ENCODE results near the gene MESP2. TPM values are rescaled to one million over a fixed set of nuclear protein-coding genes. Genes with fewer than 3 reads are reported as not detected.
"Not testable (repeated sequence)": the region's sequence is repeated elsewhere in the genome, so short reads cannot be mapped to it uniquely, and the experiment has no call there.

MESP2 gene
- total RNA-seq, 1 donor from 2014 or later = not detected

DNA sequence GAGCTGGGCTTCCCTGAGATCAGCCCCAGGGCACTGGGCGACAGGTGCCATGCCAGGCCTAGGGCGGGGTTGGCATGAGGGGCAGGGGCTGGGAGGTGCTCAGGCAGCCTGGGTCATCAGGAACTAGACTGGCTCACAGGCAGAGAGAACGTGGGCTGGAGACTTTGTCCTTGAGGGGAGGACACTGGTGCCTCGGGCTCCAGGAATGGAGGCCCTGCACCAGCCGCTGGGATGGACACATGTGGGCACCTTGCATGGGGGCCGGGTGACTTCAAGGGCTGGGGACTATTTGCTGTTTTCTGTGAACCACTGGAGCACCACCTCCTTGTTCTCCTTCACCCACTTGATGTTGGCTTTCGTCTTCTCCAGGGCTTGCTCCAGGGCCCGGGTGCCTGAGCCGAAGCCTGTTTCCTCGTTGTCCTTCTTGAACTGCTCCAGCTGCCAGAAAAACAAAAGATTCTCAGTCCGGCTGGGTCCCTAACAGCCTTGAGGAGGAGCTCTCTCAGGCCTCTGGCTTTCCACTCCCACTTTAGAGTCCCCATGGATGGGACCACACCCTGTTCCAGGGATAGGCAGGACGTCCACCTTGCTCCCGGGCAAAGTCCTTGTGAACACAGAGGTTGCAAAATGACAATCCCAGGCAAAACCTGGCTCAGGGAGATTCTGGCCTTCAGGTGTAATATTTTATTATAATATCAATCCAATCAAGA is 9.1 kb downstream of the MESP2 start:
- no peak for DNase-seq (ENCODE audit: extremely low spot score, unreplicated experiment)
- Mint-ChIP-seq H3K36me3 (no peaks in the 10 kb centered on the region), H3K4me3 (no peak overlapping the region), H3K27me3 (no peaks in the 10 kb centered on the region), H3K9me3 (peaks cover 6% of the 10 kb centered on the region), H3K4me1 (ENCODE audit: unreplicated experiment) (peaks cover 8% of the 10 kb centered on the region), H3K27ac (peak overlapping the region; percentile 18)
- TF ChIP-seq, protein P1, sequence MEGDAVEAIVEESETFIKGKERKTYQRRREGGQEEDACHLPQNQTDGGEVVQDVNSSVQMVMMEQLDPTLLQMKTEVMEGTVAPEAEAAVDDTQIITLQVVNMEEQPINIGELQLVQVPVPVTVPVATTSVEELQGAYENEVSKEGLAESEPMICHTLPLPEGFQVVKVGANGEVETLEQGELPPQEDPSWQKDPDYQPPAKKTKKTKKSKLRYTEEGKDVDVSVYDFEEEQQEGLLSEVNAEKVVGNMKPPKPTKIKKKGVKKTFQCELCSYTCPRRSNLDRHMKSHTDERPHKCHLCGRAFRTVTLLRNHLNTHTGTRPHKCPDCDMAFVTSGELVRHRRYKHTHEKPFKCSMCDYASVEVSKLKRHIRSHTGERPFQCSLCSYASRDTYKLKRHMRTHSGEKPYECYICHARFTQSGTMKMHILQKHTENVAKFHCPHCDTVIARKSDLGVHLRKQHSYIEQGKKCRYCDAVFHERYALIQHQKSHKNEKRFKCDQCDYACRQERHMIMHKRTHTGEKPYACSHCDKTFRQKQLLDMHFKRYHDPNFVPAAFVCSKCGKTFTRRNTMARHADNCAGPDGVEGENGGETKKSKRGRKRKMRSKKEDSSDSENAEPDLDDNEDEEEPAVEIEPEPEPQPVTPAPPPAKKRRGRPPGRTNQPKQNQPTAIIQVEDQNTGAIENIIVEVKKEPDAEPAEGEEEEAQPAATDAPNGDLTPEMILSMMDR (conservative IDR thresholded peaks at IDR 0.05) = no peak

DNA sequence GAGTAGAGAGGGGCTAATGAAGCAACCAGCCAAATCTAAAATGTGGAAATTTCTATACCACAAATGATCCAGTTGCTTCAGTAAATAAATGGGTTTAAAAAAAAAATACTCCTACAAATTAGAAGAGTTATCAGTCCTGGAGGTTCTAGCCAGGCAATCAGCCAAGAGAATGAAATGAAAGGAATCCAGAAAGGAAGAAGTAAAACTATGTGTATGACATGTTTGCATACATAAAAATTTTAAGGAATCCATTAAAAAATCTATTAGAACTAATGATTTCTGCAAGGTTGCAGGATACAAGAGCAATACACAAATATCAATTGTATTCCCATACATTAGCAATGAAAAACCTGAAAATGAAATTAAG is 9.6 kb downstream of the MESP2 start:
- TF ChIP-seq, protein P1 (conservative IDR thresholded peaks at IDR 0.05) = no peak
- Mint-ChIP-seq H3K36me3 (no peaks in the 10 kb centered on the region), H3K27ac (peak overlapping the region; percentile 18), H3K9me3 (peaks cover 6% of the 10 kb centered on the region), H3K4me3 (no peak overlapping the region), H3K27me3 (no peaks in the 10 kb centered on the region), H3K4me1 (ENCODE audit: unreplicated experiment) (peaks cover 8% of the 10 kb centered on the region)
- DNase-seq (ENCODE audit: extremely low spot score, unreplicated experiment) = no peak

DNA sequence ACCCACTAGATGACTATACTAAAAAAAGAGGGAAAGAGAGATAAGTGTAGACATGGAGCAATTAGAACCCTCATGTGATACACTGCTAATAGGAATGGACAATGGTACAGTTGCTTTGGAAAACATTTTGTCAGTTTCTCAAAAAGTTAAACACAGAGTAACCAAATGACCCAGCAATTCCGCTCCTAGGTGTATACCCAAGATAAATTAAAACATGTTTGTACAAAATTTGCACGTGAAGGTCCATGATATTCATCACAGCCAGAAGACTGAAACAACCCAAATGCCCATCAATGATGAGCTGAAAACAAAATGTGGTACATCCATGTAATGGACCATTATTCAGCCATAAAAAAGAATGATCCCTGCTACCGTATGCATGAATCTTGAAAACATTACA is 11.8 kb downstream of the MESP2 start:
- TF ChIP-seq, protein P1 (conservative IDR thresholded peaks at IDR 0.05) = no peak
- no peaks in the 10 kb centered on the region for H3K27me3 Mint-ChIP-seq
- H3K9me3 Mint-ChIP-seq = peaks cover 6% of the 10 kb centered on the region
- no peaks in the 10 kb centered on the region for H3K36me3 Mint-ChIP-seq
- DNase-seq (ENCODE audit: extremely low spot score, unreplicated experiment) = no peak
- no peak overlapping the region for H3K4me3 Mint-ChIP-seq
- no peak overlapping the region for H3K27ac Mint-ChIP-seq
- H3K4me1 Mint-ChIP-seq (ENCODE audit: unreplicated experiment) = peaks cover 7% of the 10 kb centered on the region

DNA sequence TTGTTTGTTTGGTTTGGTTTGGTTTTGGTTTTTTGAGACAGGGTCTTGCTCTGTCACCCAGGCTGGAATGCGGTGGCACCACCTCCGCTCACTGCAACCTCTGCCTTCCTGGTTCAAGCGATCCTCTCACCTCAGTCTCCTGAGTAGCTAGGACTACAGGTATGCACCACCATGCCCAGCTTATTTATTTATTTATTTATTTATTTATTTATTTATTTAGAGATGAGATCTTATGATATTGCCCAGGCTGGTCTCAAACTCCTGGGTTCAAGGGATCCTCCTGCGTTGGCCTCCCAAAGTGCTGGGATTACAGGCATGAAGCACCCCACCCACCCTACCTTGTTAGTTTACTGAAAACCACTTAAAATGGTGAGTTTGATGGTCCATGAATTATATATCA is 12.5 kb downstream of the MESP2 start:
- not testable (repeated sequence) for H3K36me3 Mint-ChIP-seq; H3K27me3 Mint-ChIP-seq; DNase-seq (ENCODE audit: extremely low spot score, unreplicated experiment); H3K4me3 Mint-ChIP-seq; H3K27ac Mint-ChIP-seq; H3K4me1 Mint-ChIP-seq (ENCODE audit: unreplicated experiment); H3K9me3 Mint-ChIP-seq

DNA sequence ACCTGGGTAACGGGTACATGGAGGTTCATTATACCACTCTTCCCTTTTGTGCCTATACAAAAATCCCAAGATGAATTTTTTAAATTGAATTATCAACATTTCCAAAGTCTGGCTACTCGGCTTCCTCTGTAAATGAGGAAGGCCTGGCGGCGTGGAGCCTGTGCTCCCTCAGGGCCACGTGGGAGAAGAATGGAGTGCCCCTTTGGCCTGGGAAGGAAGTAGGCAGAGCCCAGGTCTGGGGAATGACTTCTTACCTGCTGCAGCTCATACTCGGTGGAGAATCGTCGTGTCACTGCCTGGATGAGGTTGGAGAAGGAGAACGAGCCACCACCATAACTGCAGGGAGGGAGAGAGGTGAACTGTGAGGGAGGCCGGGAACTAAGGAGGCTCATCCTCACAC is 14.1 kb downstream of the MESP2 start:
- Mint-ChIP-seq H3K4me3 (no peak overlapping the region), H3K27me3 (peaks cover 3% of the 10 kb centered on the region), H3K36me3 (no peaks in the 10 kb centered on the region), H3K9me3 (peaks cover 6% of the 10 kb centered on the region), H3K27ac (no peak overlapping the region), H3K4me1 (ENCODE audit: unreplicated experiment) (no peaks in the 10 kb centered on the region)
- TF ChIP-seq, protein P1 (conservative IDR thresholded peaks at IDR 0.05) = no peak
- DNase-seq (ENCODE audit: extremely low spot score, unreplicated experiment) = no peak

DNA sequence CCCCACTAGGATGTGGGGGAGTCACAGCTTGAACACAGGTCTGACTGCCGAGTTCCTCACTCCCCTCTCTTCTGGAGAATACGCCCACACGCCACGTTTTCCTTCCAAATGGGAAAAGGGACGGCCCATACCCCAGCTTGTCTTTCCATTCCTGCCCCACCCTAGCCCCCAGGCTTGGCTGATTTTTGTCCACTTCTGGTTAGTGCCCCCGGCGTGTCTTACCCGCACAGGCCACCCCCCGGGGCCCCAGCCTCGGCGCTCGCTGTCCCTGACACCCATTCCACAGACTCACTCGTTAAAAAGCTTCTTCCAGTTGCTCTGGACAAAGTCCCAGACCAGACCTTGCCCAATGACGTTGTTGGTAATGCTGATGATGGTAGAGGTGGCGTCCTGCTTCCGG is 14.5 kb downstream of the MESP2 start:
- H3K27ac Mint-ChIP-seq = no peak overlapping the region
- TF ChIP-seq, protein P1 (conservative IDR thresholded peaks at IDR 0.05) = no peak
- DNase-seq (ENCODE audit: extremely low spot score, unreplicated experiment) = no peak
- peaks cover 5% of the 10 kb centered on the region for H3K27me3 Mint-ChIP-seq
- H3K36me3 Mint-ChIP-seq = no peaks in the 10 kb centered on the region
- H3K9me3 Mint-ChIP-seq = peaks cover 6% of the 10 kb centered on the region
- no peaks in the 10 kb centered on the region for H3K4me1 Mint-ChIP-seq (ENCODE audit: unreplicated experiment)
- H3K4me3 Mint-ChIP-seq = no peak overlapping the region

All from type B pancreatic cell (in vitro differentiated cells).